SKM-1 treated with dmso at 0.1 percent for 144 hours (cell line): ENCODE results near the gene LRRC4B.
"Not testable (repeated sequence)": the region's sequence is repeated elsewhere in the genome, so short reads cannot be mapped to it uniquely, and the experiment has no call there.

ENCODE experiments used
- DNase-seq: peaks from one replicate; lab custom pipeline; 2025; ENCODE audit not compliant: unreplicated experiment; lab: John Stamatoyannopoulos, UW

LRRC4B gene

GRCh38 chr19:50528052-50528451 is 40.2 kb downstream of the LRRC4B start:
- DNase-seq: not testable (repeated sequence)

GRCh38 chr19:50522881-50523280 is 45.4 kb downstream of the LRRC4B start:
- no peak for DNase-seq

GRCh38 chr19:50520822-50521465 is 47.3 kb downstream of the LRRC4B start:
- no peak for DNase-seq

GRCh38 chr19:50519006-50519575 is 49.1 kb downstream of the LRRC4B start:
- DNase-seq: no peak

- no peak for DNase-seq
Measured at GRCh38 chr19:50518091-50519005, 49.9 kb downstream of the LRRC4B start.

- no peak for DNase-seq
Measured at GRCh38 chr19:50517704-50518075, 50.5 kb downstream of the LRRC4B start.

GRCh38 chr19:50516964-50517703 is 51.1 kb downstream of the LRRC4B start:
- no peak for DNase-seq

- DNase-seq: no peak
Measured at GRCh38 chr19:50516456-50516855, 51.8 kb downstream of the LRRC4B start.

GRCh38 chr19:50515168-50515561 is 53.1 kb downstream of the LRRC4B start:
- no peak for DNase-seq

- no peak for DNase-seq
Measured at GRCh38 chr19:50514346-50515167, 53.7 kb downstream of the LRRC4B start.

- no peak for DNase-seq
Measured at GRCh38 chr19:50513746-50514345, 54.4 kb downstream of the LRRC4B start, which contains the start of gene ASPDH. TSS of gene ASPDH (minus strand) at chr19:50513913. CDS start at chr19:50513823, 90 bp downstream.

GRCh38 chr19:50512999-50513745 is 55.1 kb downstream of the LRRC4B start:
- DNase-seq: no peak

- no peak for DNase-seq
Measured at GRCh38 chr19:50512112-50512998, 55.9 kb downstream of the LRRC4B start.

GRCh38 chr19:50511069-50511822 is 57.0 kb downstream of the LRRC4B start, which contains the start of gene JOSD2:
TSS of gene JOSD2 (minus strand) at chr19:50511191. CDS start at chr19:50510431, 760 bp downstream.
- peak; percentile 80 for DNase-seq

GRCh38 chr19:50510700-50511068 is 57.6 kb downstream of the LRRC4B start:
- DNase-seq: peak; percentile 50

GRCh38 chr19:50510121-50510670 is 58.0 kb downstream of the LRRC4B start:
- no peak for DNase-seq

- DNase-seq: no peak
Measured at GRCh38 chr19:50509366-50509765, 58.9 kb downstream of the LRRC4B start.
